ENCODE measurements around the gene SPRYD3.

DNA sequence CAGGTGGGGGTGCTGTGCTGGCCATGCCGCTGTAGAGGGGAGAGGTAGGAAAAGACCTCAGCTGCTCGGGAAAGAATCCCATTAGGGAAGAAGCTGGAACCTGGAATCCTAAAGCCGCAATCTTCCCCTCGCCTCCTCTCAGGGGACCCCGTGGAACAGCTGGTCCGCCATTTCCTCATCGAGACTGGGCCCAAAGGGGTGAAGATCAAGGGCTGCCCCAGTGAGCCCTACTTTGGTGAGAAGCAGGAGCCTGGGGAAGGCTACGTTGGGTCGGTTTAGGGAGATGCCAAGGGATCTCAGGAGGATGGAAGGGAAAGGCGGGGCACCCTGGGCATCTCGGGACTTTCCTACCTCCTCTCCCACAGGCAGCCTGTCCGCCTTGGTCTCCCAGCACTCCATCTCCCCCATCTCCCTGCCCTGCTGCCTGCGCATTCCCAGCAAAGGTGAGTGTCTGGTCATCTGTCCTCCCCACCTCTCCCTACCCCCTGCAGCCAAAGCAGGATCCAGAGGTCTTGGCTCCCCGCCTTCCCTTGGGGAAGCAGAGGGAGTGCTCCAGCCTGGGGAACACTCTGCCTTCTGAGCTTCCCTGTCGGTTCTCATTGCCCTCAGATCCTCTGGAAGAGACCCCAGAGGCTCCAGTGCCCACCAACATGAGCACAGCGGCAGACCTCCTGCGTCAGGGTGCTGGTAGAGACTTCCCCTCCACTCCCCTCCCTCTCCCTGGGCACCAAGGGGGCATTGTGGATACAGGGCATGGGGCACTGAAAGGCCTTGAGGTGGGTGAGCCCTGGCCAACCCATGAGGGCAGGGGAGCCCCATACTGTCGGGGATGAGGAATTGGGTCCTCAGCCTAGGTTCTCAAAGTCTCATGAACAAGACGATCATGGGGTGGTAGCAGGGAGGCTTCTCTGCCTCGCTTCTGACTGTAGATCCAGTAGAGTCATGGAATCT, 16.9 kb downstream of the SPRYD3 start:
- TF ChIP-seq, protein P1, sequence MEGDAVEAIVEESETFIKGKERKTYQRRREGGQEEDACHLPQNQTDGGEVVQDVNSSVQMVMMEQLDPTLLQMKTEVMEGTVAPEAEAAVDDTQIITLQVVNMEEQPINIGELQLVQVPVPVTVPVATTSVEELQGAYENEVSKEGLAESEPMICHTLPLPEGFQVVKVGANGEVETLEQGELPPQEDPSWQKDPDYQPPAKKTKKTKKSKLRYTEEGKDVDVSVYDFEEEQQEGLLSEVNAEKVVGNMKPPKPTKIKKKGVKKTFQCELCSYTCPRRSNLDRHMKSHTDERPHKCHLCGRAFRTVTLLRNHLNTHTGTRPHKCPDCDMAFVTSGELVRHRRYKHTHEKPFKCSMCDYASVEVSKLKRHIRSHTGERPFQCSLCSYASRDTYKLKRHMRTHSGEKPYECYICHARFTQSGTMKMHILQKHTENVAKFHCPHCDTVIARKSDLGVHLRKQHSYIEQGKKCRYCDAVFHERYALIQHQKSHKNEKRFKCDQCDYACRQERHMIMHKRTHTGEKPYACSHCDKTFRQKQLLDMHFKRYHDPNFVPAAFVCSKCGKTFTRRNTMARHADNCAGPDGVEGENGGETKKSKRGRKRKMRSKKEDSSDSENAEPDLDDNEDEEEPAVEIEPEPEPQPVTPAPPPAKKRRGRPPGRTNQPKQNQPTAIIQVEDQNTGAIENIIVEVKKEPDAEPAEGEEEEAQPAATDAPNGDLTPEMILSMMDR (IDR thresholded peaks at IDR 0.05) = no peak
- TF ChIP-seq POLR2A (IDR thresholded peaks at IDR 0.05) = no peak
